GM12878 (cell line): Measurements from ENCODE around the gene ATAD5. TPM values are rescaled to one million over a fixed set of nuclear protein-coding genes. Genes with fewer than 3 reads are reported as not detected.

Experiments
- ASH2L ChIP-seq: fragments of 300-600, 200-600 bp; sonication (generic); IDR thresholded peaks from 2 replicates; pipeline ENCODE4 v1.6.1; 2017; ENCODE audit warnings: low read depth, mild to moderate bottlenecking, borderline replicate concordance
- BACH1 ChIP-seq: fragments of 450-650 bp; IDR thresholded peaks from 2 replicates; pipeline ENCODE4 v1.6.1; 2017; ENCODE audit warnings: mild to moderate bottlenecking, borderline replicate concordance
- CBX5 ChIP-seq: sonication (generic); IDR thresholded peaks from 2 replicates; pipeline ENCODE4 v1.6.1; 2016; ENCODE audit warnings: low read depth, moderate library complexity, mild to moderate bottlenecking, inconsistent platforms
- CEBPB ChIP-seq, 2 experiments: fragments of 150-350 bp in 1 of 2; IDR thresholded peaks; 2 replicates each; pipeline ENCODE4 v1.6.1; 2012 to 2014; ENCODE audit warnings: low read depth in 2 of 2, low read length in 2 of 2, borderline replicate concordance in 1 of 2, inconsistent platforms in 1 of 2
- CHD2 ChIP-seq: IDR thresholded peaks from 2 replicates; pipeline ENCODE4 v1.6.1; 2011; ENCODE audit warnings: low read depth, low read length, improper control_type of control experiment, borderline replicate concordance
- CUX1 ChIP-seq: IDR thresholded peaks from 2 replicates; pipeline ENCODE4 v1.6.1; 2012; ENCODE audit warnings: improper control_type of control experiment, low read depth, low read length; ENCODE audit not compliant: insufficient replicate concordance
- FOXM1 ChIP-seq: IDR thresholded peaks from 2 replicates; pipeline ENCODE4 v1.6.1; 2012; ENCODE audit warnings: low read depth, mild to moderate bottlenecking, inconsistent platforms, low read length, moderate library complexity
- GATAD2B ChIP-seq: fragments of 450-650 bp; conservative IDR thresholded peaks from 2 replicates; pipeline ENCODE4 v1.6.1; 2017; ENCODE audit warnings: low read depth, mild to moderate bottlenecking, moderate library complexity
- IKZF1 ChIP-seq: fragments of 450-650 bp; conservative IDR thresholded peaks from 2 replicates; pipeline ENCODE4 v1.6.1; 2017; ENCODE audit warnings: antibody characterized with exemption, mild to moderate bottlenecking
- IRF3 ChIP-seq: fragments of 450-650 bp; IDR thresholded peaks from 2 replicates; pipeline ENCODE4 v1.6.1; 2014; ENCODE audit warnings: mild to moderate bottlenecking
- JUNB ChIP-seq: IDR thresholded peaks from 2 replicates; pipeline ENCODE4 v1.6.1; 2016; ENCODE audit warnings: antibody characterized with exemption, mild to moderate bottlenecking
- KAT2A ChIP-seq: conservative IDR thresholded peaks from 2 replicates; pipeline ENCODE4 v1.6.1; 2011; ENCODE audit warnings: low read depth, low read length; ENCODE audit not compliant: control insufficient read depth
- KDM1A ChIP-seq: fragments of 200-600 bp; sonication (generic); IDR thresholded peaks from 2 replicates; pipeline ENCODE4 v1.6.1; 2016; ENCODE audit warnings: borderline replicate concordance
- MXI1 ChIP-seq: fragments of 150-350 bp; IDR thresholded peaks from 2 replicates; pipeline ENCODE4 v1.6.1; 2011; ENCODE audit warnings: low read depth, mild to moderate bottlenecking, inconsistent platforms, low read length, improper control_type of control experiment
- NR2C2 ChIP-seq: IDR thresholded peaks from 2 replicates; pipeline ENCODE4 v1.6.1; 2011; ENCODE audit warnings: borderline replicate concordance, low read depth; ENCODE audit not compliant: control insufficient read depth, insufficient read length
- PAX5 ChIP-seq: IDR thresholded peaks from 2 replicates; pipeline ENCODE4 v1.6.1; 2011; ENCODE audit warnings: low read depth, low read length, borderline replicate concordance
- SMC3 ChIP-seq: IDR thresholded peaks from 2 replicates; pipeline ENCODE4 v1.6.1; 2011; ENCODE audit warnings: low read length, improper control_type of control experiment, borderline replicate concordance
- STAT3 ChIP-seq: IDR thresholded peaks from 2 replicates; pipeline ENCODE4 v1.6.1; 2011; ENCODE audit warnings: low read depth, low read length, improper control_type of control experiment
- TCF12 ChIP-seq: IDR thresholded peaks from 2 replicates; pipeline ENCODE4 v1.6.1; 2011; ENCODE audit warnings: low read depth, mild to moderate bottlenecking, low read length
- USF1 ChIP-seq: IDR thresholded peaks from 2 replicates; pipeline ENCODE4 v1.6.1; 2011; ENCODE audit warnings: borderline replicate concordance, low read depth, mild to moderate bottlenecking, moderate library complexity, mixed read lengths, low read length; ENCODE audit not compliant: insufficient read depth; ENCODE audit errors: extremely low read length
- ZNF207 ChIP-seq: fragments of 450-650 bp; IDR thresholded peaks from 2 replicates; pipeline ENCODE4 v1.6.1; 2014; ENCODE audit warnings: antibody characterized with exemption, mild to moderate bottlenecking, borderline replicate concordance
- ZNF24 ChIP-seq: fragments of 450-650 bp; IDR thresholded peaks from 2 replicates; pipeline ENCODE4 v1.6.1; 2017; ENCODE audit warnings: antibody characterized with exemption, mild to moderate bottlenecking
- polyA plus RNA-seq, 11 experiments: library from polyadenylated mRNA; depleted of rRNA in 4 of 11; unstranded in 6 of 11; stranded (reverse) in 5 of 11; fragments of >200 nt; fragmentation: Nextera tagmentation in 4 of 11; fragmentation: Illumina TruSeq in 1 of 11; extraction: Ambion mirVana in 4 of 11; extraction: Trizol in 1 of 11; gene quantifications; 1 replicate in 1 of 11; 2 replicates in 10 of 11; pipeline versions ENCODE4 v1.2.1 to v1.2.3, GENCODE V29; 2011 to 2016; ENCODE audit warnings: inconsistent platforms in 2 of 11, missing spikeins in 2 of 11, low read depth in 1 of 11
- total RNA-seq, 4 experiments: library from RNA; depleted of rRNA in 3 of 4; stranded (reverse); fragments of >200 nt in 3 of 4; fragmentation: Illumina TruSeq in 1 of 4; extraction: Trizol in 1 of 4; gene quantifications; 2 replicates each; pipeline versions ENCODE4 v1.2.1 to v1.2.3, GENCODE V29; 2013 to 2021
- TF ChIP-seq, protein P1 (sequence below): fragments of 450-650 bp; IDR thresholded peaks from 2 replicates; pipeline ENCODE4 v1.6.1; 2016; ENCODE audit warnings: mild to moderate bottlenecking

ATAD5 gene
- total and polyA plus RNA-seq, 10 of the 15 experiments (the other 5 are each of a cell fraction or from before 2014, with no cell fraction given) = 3.8 to 19.7 (median 13.2) TPM

DNA sequence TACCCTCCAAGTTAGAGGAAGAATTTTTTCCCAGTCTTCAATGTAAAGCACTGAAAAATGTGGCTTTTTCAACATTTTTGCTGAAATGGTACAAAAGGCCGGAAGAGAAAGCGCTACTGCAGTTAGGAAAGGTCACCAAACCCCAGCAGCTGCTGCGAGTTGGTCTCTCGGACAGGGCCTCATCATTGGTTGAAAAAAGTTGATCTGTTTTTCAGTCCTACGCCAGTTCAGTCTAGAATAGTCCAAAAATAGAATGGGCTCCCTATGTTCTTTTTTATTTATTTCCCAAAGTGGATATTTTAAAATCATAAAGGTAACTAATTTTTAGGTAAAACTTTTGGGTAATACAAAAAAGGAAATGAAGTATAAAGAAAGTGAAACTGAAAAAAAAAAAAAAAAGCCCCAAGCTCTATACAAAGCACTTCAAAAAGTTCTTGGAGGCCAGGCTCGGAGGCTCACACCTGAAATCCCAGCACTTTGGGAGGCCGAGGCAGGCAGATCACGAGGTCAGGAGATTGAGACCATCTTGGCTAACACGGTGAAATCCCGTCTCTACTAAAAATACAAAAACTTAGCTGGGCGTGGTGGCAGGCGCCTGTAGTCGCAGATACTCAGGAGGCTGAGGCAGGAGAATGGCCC is 107.4 kb downstream of the ATAD5 start (continued):
- no peak for TF ChIP-seq SMC3
- no peak for TF ChIP-seq KDM1A
- TF ChIP-seq ASH2L = 0 out of 2 replicates have a peak, but pooled peaks have one; percentile 78
- no peak for TF ChIP-seq USF1
- no peak for TF ChIP-seq NR2C2
- no peak for TF ChIP-seq ZNF24
- TF ChIP-seq PAX5 = no peak
- peak; percentile 32; the same call in 1 of the 2 replicates for TF ChIP-seq JUNB
- TF ChIP-seq KAT2A = no peak
- no peak for TF ChIP-seq CHD2
- TF ChIP-seq, protein P1, sequence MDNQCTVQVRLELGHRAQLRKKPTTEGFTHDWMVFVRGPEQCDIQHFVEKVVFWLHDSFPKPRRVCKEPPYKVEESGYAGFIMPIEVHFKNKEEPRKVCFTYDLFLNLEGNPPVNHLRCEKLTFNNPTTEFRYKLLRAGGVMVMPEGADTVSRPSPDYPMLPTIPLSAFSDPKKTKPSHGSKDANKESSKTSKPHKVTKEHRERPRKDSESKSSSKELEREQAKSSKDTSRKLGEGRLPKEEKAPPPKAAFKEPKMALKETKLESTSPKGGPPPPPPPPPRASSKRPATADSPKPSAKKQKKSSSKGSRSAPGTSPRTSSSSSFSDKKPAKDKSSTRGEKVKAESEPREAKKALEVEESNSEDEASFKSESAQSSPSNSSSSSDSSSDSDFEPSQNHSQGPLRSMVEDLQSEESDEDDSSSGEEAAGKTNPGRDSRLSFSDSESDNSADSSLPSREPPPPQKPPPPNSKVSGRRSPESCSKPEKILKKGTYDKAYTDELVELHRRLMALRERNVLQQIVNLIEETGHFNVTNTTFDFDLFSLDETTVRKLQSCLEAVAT = peak; percentile 68; the same call in 1 of the 2 replicates
- no peak for TF ChIP-seq CBX5
- no peak for TF ChIP-seq IKZF1
- no peak for TF ChIP-seq FOXM1
- no peak for TF ChIP-seq CEBPB (IDR thresholded peaks at IDR 0.05; ENCODE audit: borderline replicate concordance in 1 of 2, low read depth in 2 of 2, low read length in 2 of 2)
- no peak for TF ChIP-seq IRF3
- no peak for TF ChIP-seq CUX1
- TF ChIP-seq BACH1 = no peak
- TF ChIP-seq STAT3 = no peak
- TF ChIP-seq GATAD2B = no peak
- TF ChIP-seq ZNF207 = no peak
- TF ChIP-seq TCF12 = 0 out of 2 replicates have a peak, but pooled peaks have one; percentile 36
- no peak for TF ChIP-seq MXI1
